ENCODE results near the gene LRRC8D. TPM values are rescaled to one million over a fixed set of nuclear protein-coding genes. Genes with fewer than 3 reads are reported as not detected.

LRRC8D gene
- polyA plus RNA-seq, 3 donors: 34.8 to 40.2 (median 37.2) TPM

GRCh38 chr1:89880679-89881078, 59.8 kb downstream of the LRRC8D start:
- no peak for DNase-seq (ENCODE audit: extremely low read depth in 1 of 11, low read depth in 9 of 11, low spot score in 4 of 11)

DNA sequence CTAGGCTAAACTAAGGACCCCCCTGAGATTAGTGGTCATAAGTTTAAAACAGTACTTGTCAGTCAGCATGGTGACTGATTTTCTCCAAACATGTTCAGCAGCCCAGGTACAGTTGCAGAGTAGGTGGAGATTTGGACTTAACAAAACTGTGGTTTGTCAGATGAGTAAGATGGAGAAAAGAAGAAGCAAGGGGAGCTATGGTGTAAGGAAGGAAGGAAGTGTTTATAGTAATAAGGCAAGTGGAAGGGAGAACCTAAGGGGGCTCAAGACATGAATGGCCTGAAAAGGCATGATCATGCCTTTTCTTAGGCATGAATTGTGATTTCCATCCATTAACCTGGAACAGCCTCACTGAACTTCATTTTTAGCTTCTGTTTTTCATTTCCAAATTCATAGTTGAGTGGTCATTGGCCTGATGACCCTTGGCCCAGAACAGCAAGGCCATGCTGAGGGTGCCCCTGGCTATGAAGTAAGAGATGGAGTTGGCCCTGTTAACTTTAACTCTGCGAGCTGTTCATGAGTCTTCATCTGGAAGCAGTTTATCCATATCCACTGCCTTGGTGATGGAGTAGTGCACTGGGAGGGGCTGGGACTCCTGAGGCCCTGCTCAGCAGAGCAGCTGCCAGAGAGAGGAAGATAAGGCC, 60.7 kb downstream of the LRRC8D start:
- no peak for DNase-seq (ENCODE audit: extremely low read depth in 1 of 11, low read depth in 9 of 11, low spot score in 4 of 11)

DNA sequence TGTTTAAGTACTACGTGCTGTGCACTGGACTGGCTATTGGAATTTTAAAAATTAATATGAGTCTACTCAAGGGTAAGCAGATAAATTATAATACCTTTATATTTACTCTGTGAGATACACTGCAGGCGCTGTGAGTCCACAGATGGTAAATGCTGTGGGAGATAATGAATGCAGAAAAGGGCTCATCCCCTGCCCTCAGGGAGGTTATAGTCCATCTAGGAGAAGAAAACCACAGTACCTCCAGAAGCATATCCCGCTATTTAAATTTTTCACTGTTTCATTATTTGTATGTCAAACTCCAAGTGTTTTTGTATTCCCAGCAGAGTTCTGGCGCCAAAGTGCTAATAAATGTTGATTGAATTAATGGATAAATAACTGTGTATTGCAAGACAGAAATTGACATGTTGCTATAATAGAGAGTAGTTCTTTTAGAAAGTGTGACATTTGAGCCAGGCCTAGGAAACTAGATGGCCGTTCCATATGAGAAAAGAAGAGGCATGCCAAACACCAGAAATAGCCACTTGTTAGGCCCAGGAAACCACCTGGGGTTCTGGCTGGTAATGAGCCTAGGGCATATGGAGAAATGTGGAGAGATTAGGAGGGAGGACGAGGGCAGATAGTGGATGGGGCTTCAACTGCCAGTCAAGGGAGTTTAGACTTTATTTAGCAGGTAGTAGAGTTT, 61.7 kb downstream of the LRRC8D start:
- DNase-seq (ENCODE audit: extremely low read depth in 1 of 11, low read depth in 9 of 11, low spot score in 4 of 11): no peak

- DNase-seq (ENCODE audit: extremely low read depth in 1 of 11, low read depth in 9 of 11, low spot score in 4 of 11): no peak
These were observed 62.2 kb downstream of the LRRC8D start for GRCh38 chr1:89883030-89883379.

DNA sequence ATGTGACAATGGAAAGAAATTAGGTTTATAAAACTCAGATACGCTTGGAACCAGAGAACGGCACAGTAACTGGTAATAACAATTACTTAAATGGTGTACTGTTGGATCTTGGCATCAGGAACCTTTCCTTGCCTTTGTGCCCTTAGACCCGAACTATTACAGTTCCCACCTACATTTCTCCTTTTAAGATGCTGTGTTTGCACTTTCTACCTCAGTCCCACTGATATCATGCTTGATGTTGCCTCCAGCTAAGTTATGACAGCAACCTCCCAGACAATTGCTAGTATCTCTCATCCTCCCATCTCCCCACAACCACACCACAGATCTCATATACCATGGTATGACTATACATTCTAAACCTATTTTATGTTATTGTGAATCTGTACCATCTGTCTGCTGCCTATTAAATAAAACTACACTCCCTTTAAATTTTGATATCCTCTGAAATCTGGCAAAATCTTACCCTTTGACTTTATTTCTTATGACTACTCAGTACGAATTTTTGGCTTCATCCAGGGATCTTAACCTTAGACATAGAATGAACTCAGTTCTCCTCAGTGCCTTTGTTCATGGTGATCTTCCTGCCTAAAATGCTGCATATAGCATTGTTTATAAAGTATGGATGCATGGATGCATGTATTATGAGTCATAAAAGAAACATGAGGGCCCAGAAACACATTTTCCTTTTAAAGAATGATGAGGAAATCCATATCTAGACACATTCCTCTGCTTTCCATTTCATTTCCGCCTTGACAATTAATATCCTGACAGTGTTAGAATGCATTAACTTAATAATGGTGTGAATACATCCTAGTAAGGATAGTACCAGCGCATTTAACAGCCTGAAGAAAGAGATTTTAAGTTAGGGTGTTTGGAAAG, 64.1 kb downstream of the LRRC8D start:
- DNase-seq (ENCODE audit: extremely low read depth in 1 of 11, low read depth in 9 of 11, low spot score in 4 of 11): no peak

GRCh38 chr1:89887270-89887669, 66.4 kb downstream of the LRRC8D start:
- DNase-seq (ENCODE audit: extremely low read depth in 1 of 11, low read depth in 9 of 11, low spot score in 4 of 11): no peak

DNA sequence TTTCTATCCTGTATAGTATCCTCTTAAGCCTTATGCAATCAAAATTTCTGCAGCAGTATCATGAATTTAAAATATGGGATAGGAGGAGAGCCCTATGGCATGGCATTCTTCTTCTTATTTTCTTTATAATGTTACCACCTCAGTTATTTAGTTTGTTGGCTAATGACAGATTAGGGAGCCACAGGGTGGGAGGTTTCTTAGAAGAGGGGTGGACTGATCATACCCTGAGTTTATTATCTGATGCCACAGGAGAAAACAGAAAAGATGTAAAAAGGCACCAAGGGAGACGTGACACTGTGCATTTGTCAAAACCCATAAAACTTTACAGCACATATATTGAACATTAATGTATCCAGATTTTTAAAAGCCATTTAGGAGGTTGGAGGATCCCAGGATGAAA, 66.9 kb downstream of the LRRC8D start:
- DNase-seq (ENCODE audit: extremely low read depth in 1 of 11, low read depth in 9 of 11, low spot score in 4 of 11): no peak

DNA sequence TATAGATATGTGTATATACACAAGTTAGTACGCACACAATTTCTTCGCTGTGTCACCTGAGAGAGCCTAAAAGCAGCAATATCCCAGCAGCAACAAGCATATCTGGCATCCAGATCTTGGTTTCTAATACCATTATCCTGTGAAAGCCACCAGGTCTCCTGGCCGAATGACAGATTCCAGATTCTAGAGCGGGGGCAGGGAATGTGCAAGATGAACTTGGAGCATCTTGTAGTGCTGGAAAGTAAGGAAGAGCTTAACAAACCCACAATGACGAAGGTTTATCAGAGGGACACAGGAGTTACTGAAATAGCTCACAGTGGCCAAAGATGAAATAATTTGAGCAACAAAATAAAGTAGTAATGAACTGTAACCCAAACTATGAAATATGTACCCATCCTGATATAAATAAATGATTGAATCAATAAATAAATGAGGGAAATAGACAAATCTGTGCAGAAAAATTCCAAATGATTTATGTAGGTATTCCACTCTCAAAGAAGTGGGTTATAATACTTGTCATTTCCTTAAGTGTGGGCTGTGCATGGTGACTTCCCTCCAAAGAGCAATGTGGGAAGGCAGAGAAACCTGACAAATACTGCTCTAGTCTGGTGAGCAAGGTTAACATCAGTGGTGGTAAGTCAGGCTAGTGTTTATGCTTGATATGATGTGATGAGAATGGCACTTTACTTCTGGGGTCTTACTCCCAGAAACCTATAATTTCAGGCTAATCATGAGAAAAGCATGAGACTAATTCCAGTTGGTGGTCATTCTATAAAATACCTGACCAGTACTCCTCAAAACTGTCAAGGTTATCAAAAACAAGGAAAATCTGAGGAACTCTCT, 67.9 kb downstream of the LRRC8D start:
- DNase-seq (ENCODE audit: extremely low read depth in 1 of 11, low read depth in 9 of 11, low spot score in 4 of 11): no peak

GRCh38 chr1:89889323-89889615, 68.4 kb downstream of the LRRC8D start:
- no peak for DNase-seq (ENCODE audit: extremely low read depth in 1 of 11, low read depth in 9 of 11, low spot score in 4 of 11)

- no peak for DNase-seq (ENCODE audit: extremely low read depth in 1 of 11, low read depth in 9 of 11, low spot score in 4 of 11)
These were observed 69.4 kb downstream of the LRRC8D start for GRCh38 chr1:89890085-89890752.

DNA sequence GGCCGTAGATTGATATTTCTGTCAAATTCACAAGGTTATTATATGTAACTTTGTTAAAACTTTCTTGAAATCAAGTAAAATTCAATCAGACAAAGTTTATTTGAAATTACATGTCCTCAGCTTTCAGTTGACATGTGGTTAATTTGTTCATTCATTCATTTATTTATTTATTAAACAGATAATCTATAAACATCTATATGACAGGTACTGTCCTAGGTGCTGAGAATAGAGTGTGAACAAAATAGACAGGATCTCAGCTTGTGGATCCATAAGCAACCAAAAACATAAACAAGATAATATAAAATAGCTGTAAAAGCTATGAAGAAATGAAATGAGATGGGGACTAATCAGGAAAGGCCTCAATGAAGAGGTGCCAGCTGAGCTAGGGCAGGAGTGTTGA, 72.0 kb downstream of the LRRC8D start:
- no peak for DNase-seq (ENCODE audit: extremely low read depth in 1 of 11, low read depth in 9 of 11, low spot score in 4 of 11)

GRCh38 chr1:89894210-89895201, 73.7 kb downstream of the LRRC8D start:
- peak in 1 of 11 donors; percentile 21 for DNase-seq (ENCODE audit: extremely low read depth in 1 of 11, low read depth in 9 of 11, low spot score in 4 of 11)

- DNase-seq (ENCODE audit: extremely low read depth in 1 of 11, low read depth in 9 of 11, low spot score in 4 of 11): no peak
These were observed 75.5 kb downstream of the LRRC8D start for GRCh38 chr1:89896105-89896942.

DNA sequence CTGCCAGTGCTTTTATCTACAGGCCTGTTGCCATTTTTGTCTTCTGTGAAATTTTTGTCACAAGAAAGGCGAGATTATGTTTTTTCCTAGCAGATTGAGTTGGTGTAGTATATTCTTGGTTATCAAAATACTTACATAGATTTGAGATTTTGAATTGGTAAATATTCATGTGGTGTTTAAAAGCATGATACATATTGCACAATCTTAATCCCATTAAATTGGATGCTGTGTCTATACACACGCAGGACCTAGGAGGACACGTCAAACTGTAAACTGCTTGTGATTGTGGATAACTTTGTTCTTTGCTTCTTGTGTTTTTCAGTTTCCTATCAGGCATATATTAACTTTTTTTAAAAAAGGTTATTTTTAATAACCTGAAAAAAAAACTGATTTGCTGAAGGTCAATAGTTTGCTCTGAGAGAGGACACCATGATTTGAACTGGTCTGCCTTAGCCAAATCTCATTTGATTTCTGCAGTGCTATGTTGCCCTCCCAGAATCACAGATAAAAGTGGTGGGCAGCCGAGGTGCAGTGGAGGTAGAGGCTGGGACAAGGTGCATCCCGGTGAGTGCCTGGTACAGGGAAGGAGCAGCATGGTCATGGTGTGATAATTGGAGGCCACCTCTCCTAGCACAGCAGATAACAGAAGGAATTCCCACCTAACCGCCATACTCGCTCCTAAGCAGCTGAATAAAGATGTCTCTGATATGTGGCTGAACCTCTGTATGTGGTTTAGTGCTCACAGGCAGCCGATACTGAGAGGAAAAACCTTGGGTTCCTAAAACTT, 76.7 kb downstream of the LRRC8D start:
- DNase-seq (ENCODE audit: extremely low read depth in 1 of 11, low read depth in 9 of 11, low spot score in 4 of 11): no peak

DNA sequence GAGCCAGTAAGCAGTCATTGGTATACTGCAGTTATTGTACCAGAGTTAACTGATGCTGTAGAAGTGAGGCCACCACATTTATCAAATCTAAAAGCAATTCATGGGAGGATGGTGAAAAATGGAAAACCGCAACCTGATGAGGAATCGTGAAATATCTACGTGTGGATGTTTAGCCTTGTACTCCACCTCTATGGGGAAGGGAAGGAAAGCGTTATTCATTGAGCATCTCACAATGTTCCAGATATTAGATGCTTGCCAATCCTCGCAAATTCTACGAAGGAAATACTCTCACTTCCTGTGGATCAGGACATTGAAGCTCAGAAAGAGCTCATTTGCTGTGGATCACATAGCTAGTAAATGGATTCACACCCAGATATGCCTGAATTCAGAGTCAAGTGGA, 77.3 kb downstream of the LRRC8D start:
- DNase-seq (ENCODE audit: extremely low read depth in 1 of 11, low read depth in 9 of 11, low spot score in 4 of 11): no peak
